GM23248 (cell line): ENCODE measurements around the gene UBIAD1.

Experiments used
- EZH2 ChIP-seq: fragments of 200-600 bp; sonication (generic); IDR thresholded peaks from 2 replicates; pipeline ENCODE4 v1.6.1; 2018; ENCODE audit warnings: antibody characterized with exemption, mild to moderate bottlenecking; ENCODE audit not compliant: insufficient read depth, poor library complexity, severe bottlenecking
- EZH2phosphoT487 ChIP-seq: fragments of 200-600 bp; sonication (generic); IDR thresholded peaks from 2 replicates; pipeline ENCODE4 v1.6.1; 2018; ENCODE audit warnings: antibody characterized with exemption, moderate library complexity, mild to moderate bottlenecking, low read depth; ENCODE audit not compliant: insufficient read depth

GRCh38 chr1:11331945-11332546 is 59.0 kb downstream of the UBIAD1 start:
- no peak for TF ChIP-seq EZH2
- no peak for TF ChIP-seq EZH2phosphoT487
